Measurements from ENCODE around the gene SEPTIN2. TPM values are rescaled to one million over a fixed set of nuclear protein-coding genes. Genes with fewer than 3 reads are reported as not detected.

SEPTIN2 gene
- total and polyA plus RNA-seq, 10 of the 15 experiments (the other 5 are each of a cell fraction or from before 2014, with no cell fraction given): 169 to 474 (median 269) TPM

- Histone ChIP-seq H3K27ac (ENCODE audit: control insufficient read depth, insufficient read depth) (peak overlapping the region; percentile 4; the same call in 1 of the 2 replicates), H3K79me2 (ENCODE audit: control insufficient read depth, insufficient read depth, low read length) (peaks cover 85% of the 10 kb centered on the region), H3K4me2 (ENCODE audit: control insufficient read depth, insufficient read depth) (peak overlapping the region; percentile 32), H3K9ac (ENCODE audit: control insufficient read depth, insufficient read depth, low read length) (peak overlapping the region; percentile 1; the same call in 1 of the 2 replicates), H2AFZ (ENCODE audit: control insufficient read depth, low read depth, low read length) (no peak overlapping the region), H3K9me3 (replicated peaks; ENCODE audit: control insufficient read depth, insufficient read depth, low read length) (no peaks in the 10 kb centered on the region; the same call in 2 of the 3 replicates), H3K4me1 (ENCODE audit: control insufficient read depth, insufficient read depth, low read length) (peaks cover 17% of the 10 kb centered on the region), H4K20me1 (ENCODE audit: control insufficient read depth, insufficient read depth) (peaks cover 6% of the 10 kb centered on the region; the same call in 1 of the 2 replicates), H3K4me3 (peak overlapping the region; percentile 84; the same call in 1 of the 2 replicates), H3K27me3 (replicated peaks in 1 of 2; ENCODE audit: control insufficient read depth in 2 of 2, insufficient read depth in 2 of 2, low read length in 1 of 2) (no peaks in the 10 kb centered on the region), H3K36me3 (ENCODE audit: control insufficient read depth in 2 of 2, insufficient read depth in 2 of 2, low read length in 1 of 2) (peaks cover 3 to 4% of the 10 kb centered on the region in 2 experiments; a peak in 3 of 4 replicates)
- in situ Hi-C loops (cut with MboI) (no loop called here), intact Hi-C loops (cut with micrococcal nuclease; ENCODE audit: unreplicated experiment) (loop anchor here (2.0 kb wide), 2 partner anchors 31 to 41 kb away; partner anchors contain the start of genes HDLBP and SEPTIN2)
- ATAC-seq (no peak), FAIRE-seq (no peak), DNase-seq (ENCODE audit: low read depth, low spot score) (no peak)
- TSS peak; percentile 85 for BruUV-seq (replicated peaks)
- TF ChIP-seq, protein P1, sequence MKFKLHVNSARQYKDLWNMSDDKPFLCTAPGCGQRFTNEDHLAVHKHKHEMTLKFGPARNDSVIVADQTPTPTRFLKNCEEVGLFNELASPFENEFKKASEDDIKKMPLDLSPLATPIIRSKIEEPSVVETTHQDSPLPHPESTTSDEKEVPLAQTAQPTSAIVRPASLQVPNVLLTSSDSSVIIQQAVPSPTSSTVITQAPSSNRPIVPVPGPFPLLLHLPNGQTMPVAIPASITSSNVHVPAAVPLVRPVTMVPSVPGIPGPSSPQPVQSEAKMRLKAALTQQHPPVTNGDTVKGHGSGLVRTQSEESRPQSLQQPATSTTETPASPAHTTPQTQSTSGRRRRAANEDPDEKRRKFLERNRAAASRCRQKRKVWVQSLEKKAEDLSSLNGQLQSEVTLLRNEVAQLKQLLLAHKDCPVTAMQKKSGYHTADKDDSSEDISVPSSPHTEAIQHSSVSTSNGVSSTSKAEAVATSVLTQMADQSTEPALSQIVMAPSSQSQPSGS (IDR thresholded peaks at IDR 0.05; ENCODE audit: low read length): no peak
- TF ChIP-seq ZBTB33 (IDR thresholded peaks at IDR 0.05): no peak
- no peak for TF ChIP-seq RBBP5 (conservative IDR thresholded peaks at IDR 0.05)
- TF ChIP-seq, protein P2, sequence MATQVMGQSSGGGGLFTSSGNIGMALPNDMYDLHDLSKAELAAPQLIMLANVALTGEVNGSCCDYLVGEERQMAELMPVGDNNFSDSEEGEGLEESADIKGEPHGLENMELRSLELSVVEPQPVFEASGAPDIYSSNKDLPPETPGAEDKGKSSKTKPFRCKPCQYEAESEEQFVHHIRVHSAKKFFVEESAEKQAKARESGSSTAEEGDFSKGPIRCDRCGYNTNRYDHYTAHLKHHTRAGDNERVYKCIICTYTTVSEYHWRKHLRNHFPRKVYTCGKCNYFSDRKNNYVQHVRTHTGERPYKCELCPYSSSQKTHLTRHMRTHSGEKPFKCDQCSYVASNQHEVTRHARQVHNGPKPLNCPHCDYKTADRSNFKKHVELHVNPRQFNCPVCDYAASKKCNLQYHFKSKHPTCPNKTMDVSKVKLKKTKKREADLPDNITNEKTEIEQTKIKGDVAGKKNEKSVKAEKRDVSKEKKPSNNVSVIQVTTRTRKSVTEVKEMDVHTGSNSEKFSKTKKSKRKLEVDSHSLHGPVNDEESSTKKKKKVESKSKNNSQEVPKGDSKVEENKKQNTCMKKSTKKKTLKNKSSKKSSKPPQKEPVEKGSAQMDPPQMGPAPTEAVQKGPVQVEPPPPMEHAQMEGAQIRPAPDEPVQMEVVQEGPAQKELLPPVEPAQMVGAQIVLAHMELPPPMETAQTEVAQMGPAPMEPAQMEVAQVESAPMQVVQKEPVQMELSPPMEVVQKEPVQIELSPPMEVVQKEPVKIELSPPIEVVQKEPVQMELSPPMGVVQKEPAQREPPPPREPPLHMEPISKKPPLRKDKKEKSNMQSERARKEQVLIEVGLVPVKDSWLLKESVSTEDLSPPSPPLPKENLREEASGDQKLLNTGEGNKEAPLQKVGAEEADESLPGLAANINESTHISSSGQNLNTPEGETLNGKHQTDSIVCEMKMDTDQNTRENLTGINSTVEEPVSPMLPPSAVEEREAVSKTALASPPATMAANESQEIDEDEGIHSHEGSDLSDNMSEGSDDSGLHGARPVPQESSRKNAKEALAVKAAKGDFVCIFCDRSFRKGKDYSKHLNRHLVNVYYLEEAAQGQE (IDR thresholded peaks at IDR 0.05; ENCODE audit: low read depth, low read length): no peak
- no peak for TF ChIP-seq CHD2 (IDR thresholded peaks at IDR 0.05; ENCODE audit: borderline replicate concordance, low read depth, low read length)
- TF ChIP-seq SUZ12 (IDR thresholded peaks at IDR 0.05; ENCODE audit: unreplicated experiment): no peak
- no peak for TF ChIP-seq USF1 (IDR thresholded peaks at IDR 0.05; ENCODE audit: borderline replicate concordance, extremely low read length, insufficient read depth, low read depth, low read length)
- TF ChIP-seq TCF7 (IDR thresholded peaks at IDR 0.05; ENCODE audit: borderline replicate concordance): no peak
- no peak for TF ChIP-seq SUPT20H (IDR thresholded peaks at IDR 0.05; ENCODE audit: borderline replicate concordance, control insufficient read depth, low read depth, low read length)
- TF ChIP-seq IRF3 (IDR thresholded peaks at IDR 0.05): no peak
- TF ChIP-seq CREM (IDR thresholded peaks at IDR 0.05; ENCODE audit: low read depth): no peak
- no peak for TF ChIP-seq SRF (IDR thresholded peaks at IDR 0.05; ENCODE audit: low read depth in 2 of 2, low read length in 2 of 2)
- SMC1A ChIA-PET (ENCODE audit: uncharacterized antibody, unreplicated experiment): interaction anchor here (0.8 kb wide), 1 partner anchor 119 kb away, joined by 4 read pairs; no protein-coding TSS in a partner anchor
- CTCF ChIA-PET: no interaction called here
- POLR2A ChIA-PET: no interaction called here
- 81% methylated on average over 20 of the region's 21 CpGs for WGBS (ENCODE audit: insufficient coverage, insufficient replicate concordance, low lambda C conversion rate, missing lambda C conversion rate)
- RAD21 ChIA-PET (ENCODE audit: unreplicated experiment): no interaction called here
Observed at GRCh38 chr2:241273210-241274020, 42.3 kb upstream of the SEPTIN2 start.

Measured in GM12878 (cell line).